ENCODE measurements around the gene ZNF518B. TPM values are rescaled to one million over a fixed set of nuclear protein-coding genes. Genes with fewer than 3 reads are reported as not detected.

The ZNF518B gene
- total and polyA plus RNA-seq, 2 donors (not counting 1 experiment from before 2014, with no cell fraction given) = 12.4 to 20.0 TPM

- H2AFZ ChIP-seq (ENCODE audit: low read length) = no peak overlapping the region
- no peak overlapping the region for H3K4me2 ChIP-seq (ENCODE audit: extremely low read depth, insufficient read depth, low read length)
- peaks cover 10% of the 10 kb centered on the region for H3K27me3 ChIP-seq (ENCODE audit: control insufficient read depth, insufficient read depth, low read length)
- H3K36me3 ChIP-seq (ENCODE audit: control insufficient read depth, insufficient read depth, low read length) = peaks cover 7% of the 10 kb centered on the region
- no peak overlapping the region for H3K27ac ChIP-seq (ENCODE audit: insufficient read depth, low read length)
- H3K4me1 ChIP-seq (ENCODE audit: control insufficient read depth, extremely low read depth, insufficient read depth, low read length) = no peaks in the 10 kb centered on the region
- no peaks in the 10 kb centered on the region for H4K20me1 ChIP-seq (ENCODE audit: control insufficient read depth, extremely low read depth, insufficient read depth, low read length)
- no peak for DNase-seq (ENCODE audit: low read depth in 2 of 2)
- H3K9ac ChIP-seq (ENCODE audit: insufficient read depth, low read length) = no peak overlapping the region
- H3K79me2 ChIP-seq (ENCODE audit: control insufficient read depth, insufficient read depth, low read length) = peaks cover 13% of the 10 kb centered on the region
- H3K9me3 ChIP-seq (ENCODE audit: control insufficient read depth, insufficient read depth, low read depth, low read length) = no peaks in the 10 kb centered on the region
- TF ChIP-seq EZH2 (IDR thresholded peaks at IDR 0.05; ENCODE audit: low read length, missing control alignments) = no peak
- no peak overlapping the region for H3K4me3 ChIP-seq (replicated peaks in 1 of 4; ENCODE audit: control extremely low read depth in 1 of 4, insufficient read depth in 1 of 4, low read depth in 3 of 4, low read length in 4 of 4)
Observed at GRCh38 chr4:10458177-10458576, 951 bp upstream of the ZNF518B start.

- peak overlapping the region; percentile 63 for H3K9ac ChIP-seq (ENCODE audit: insufficient read depth, low read length)
- H3K79me2 ChIP-seq (ENCODE audit: control insufficient read depth, insufficient read depth, low read length) = peaks cover 13% of the 10 kb centered on the region
- H3K27me3 ChIP-seq (ENCODE audit: control insufficient read depth, insufficient read depth, low read length) = no peaks in the 10 kb centered on the region
Observed at GRCh38 chr4:10456595-10457254, 501 bp downstream of the ZNF518B start.

GRCh38 chr4:10456260-10456594 is 999 bp downstream of the ZNF518B start:
- Histone ChIP-seq H4K20me1 (ENCODE audit: control insufficient read depth, extremely low read depth, insufficient read depth, low read length) (no peaks in the 10 kb centered on the region), H2AFZ (ENCODE audit: low read length) (peak overlapping the region; percentile 55), H3K4me1 (ENCODE audit: control insufficient read depth, extremely low read depth, insufficient read depth, low read length) (no peaks in the 10 kb centered on the region), H3K4me2 (ENCODE audit: extremely low read depth, insufficient read depth, low read length) (peak overlapping the region; percentile 33), H3K36me3 (ENCODE audit: control insufficient read depth, insufficient read depth, low read length) (peaks cover 12% of the 10 kb centered on the region), H3K79me2 (ENCODE audit: control insufficient read depth, insufficient read depth, low read length) (peaks cover 13% of the 10 kb centered on the region), H3K27ac (ENCODE audit: insufficient read depth, low read length) (peak overlapping the region; percentile 1), H3K9ac (ENCODE audit: insufficient read depth, low read length) (peak overlapping the region; percentile 63), H3K27me3 (ENCODE audit: control insufficient read depth, insufficient read depth, low read length) (no peaks in the 10 kb centered on the region), H3K9me3 (ENCODE audit: control insufficient read depth, insufficient read depth, low read depth, low read length) (no peaks in the 10 kb centered on the region), H3K4me3 (replicated peaks in 1 of 4; ENCODE audit: control extremely low read depth in 1 of 4, insufficient read depth in 1 of 4, low read depth in 3 of 4, low read length in 4 of 4) (peak overlapping the region; percentile 33 to 66 (median 48))
- peak in 1 of 2 donors; percentile 9 for DNase-seq (ENCODE audit: low read depth in 2 of 2)
- TF ChIP-seq EZH2 (IDR thresholded peaks at IDR 0.05; ENCODE audit: low read length, missing control alignments) = no peak
- no peak for TF ChIP-seq CTCF (conservative IDR thresholded peaks at IDR 0.05 in 1 of 2, IDR thresholded peaks at IDR 0.05 in 1 of 2; ENCODE audit: low read depth in 1 of 2, low read length in 2 of 2)

More at GRCh38 chr4:10456595-10457254, 501 bp downstream of the ZNF518B start:
- H3K4me3 ChIP-seq (replicated peaks in 1 of 4; ENCODE audit: control extremely low read depth in 1 of 4, insufficient read depth in 1 of 4, low read depth in 3 of 4, low read length in 4 of 4) = peak overlapping the region; percentile 33 to 66 (median 48)
- H4K20me1 ChIP-seq (ENCODE audit: control insufficient read depth, extremely low read depth, insufficient read depth, low read length) = no peaks in the 10 kb centered on the region
- peak overlapping the region; percentile 1 for H3K27ac ChIP-seq (ENCODE audit: insufficient read depth, low read length)
- TF ChIP-seq CTCF (conservative IDR thresholded peaks at IDR 0.05 in 1 of 2, IDR thresholded peaks at IDR 0.05 in 1 of 2; ENCODE audit: low read depth in 1 of 2, low read length in 2 of 2) = no peak
- TF ChIP-seq EZH2 (IDR thresholded peaks at IDR 0.05; ENCODE audit: low read length, missing control alignments) = no peak
- H3K9me3 ChIP-seq (ENCODE audit: control insufficient read depth, insufficient read depth, low read depth, low read length) = no peaks in the 10 kb centered on the region
- H3K36me3 ChIP-seq (ENCODE audit: control insufficient read depth, insufficient read depth, low read length) = peaks cover 12% of the 10 kb centered on the region
- peak overlapping the region; percentile 55 for H2AFZ ChIP-seq (ENCODE audit: low read length)
- no peaks in the 10 kb centered on the region for H3K4me1 ChIP-seq (ENCODE audit: control insufficient read depth, extremely low read depth, insufficient read depth, low read length)
- DNase-seq (ENCODE audit: low read depth in 2 of 2) = peak; percentile 65 to 70
- H3K4me2 ChIP-seq (ENCODE audit: extremely low read depth, insufficient read depth, low read length) = peak overlapping the region; percentile 33

Data from fibroblast of lung (primary cell).